Loucy (cell line): ENCODE measurements around the gene IL9.

Experiments used
- CTCF ChIP-seq: fragments of 200-600 bp; sonication (generic); conservative IDR thresholded peaks from 2 replicates; pipeline ENCODE4 v1.5.1; 2014; ENCODE audit warnings: mild to moderate bottlenecking, antibody characterized with exemption, low read length
- EZH2phosphoT487 ChIP-seq: fragments of 200-600 bp; IDR thresholded peaks from 2 replicates; pipeline ENCODE4 v1.6.1; 2018; ENCODE audit warnings: antibody characterized with exemption, mild to moderate bottlenecking, moderate library complexity, borderline replicate concordance

- TF ChIP-seq CTCF (no peak), EZH2phosphoT487 (no peak)
Measured at GRCh38 chr5:135862086-135862485, 33.6 kb downstream of the IL9 start.
